GM23248 (cell line): ENCODE results near the gene MAP2K1. TPM values are rescaled to one million over a fixed set of nuclear protein-coding genes. Genes with fewer than 3 reads are reported as not detected.
A peak's percentile ranks its signal among the peaks of the same experiment; 100 is the strongest.

Experiments used
- DNase-seq: peaks from one replicate; pipeline ENCODE4 v3.0.0-alpha.2; 2015
- H2AFZ ChIP-seq: fragments of 200-600 bp; sonication (generic); 2 replicates; pipeline ENCODE4 v1.6.1; 2016; ENCODE audit warnings: antibody characterized with exemption
- H3F3A ChIP-seq: fragments of 200-600 bp; sonication (generic); 2 replicates; pipeline ENCODE4 v1.6.1; 2016; ENCODE audit warnings: mild to moderate bottlenecking, antibody characterized with exemption, mixed run types; ENCODE audit not compliant: insufficient read depth
- H3K27ac ChIP-seq: fragments of 200-600 bp; sonication (generic); 2 replicates; pipeline ENCODE4 v1.5.1; 2016; ENCODE audit warnings: mild to moderate bottlenecking
- H3K27me3 ChIP-seq: fragments of 200-600 bp; sonication (generic); replicated peaks from 2 replicates; pipeline ENCODE4 v1.6.1; 2016; ENCODE audit warnings: mild to moderate bottlenecking; ENCODE audit not compliant: insufficient read depth
- H3K36me3 ChIP-seq: fragments of 200-600 bp; sonication (generic); 2 replicates; pipeline ENCODE4 v1.6.1; 2016; ENCODE audit warnings: low read depth, mild to moderate bottlenecking
- H3K4me1 ChIP-seq: fragments of 200-600 bp; sonication (generic); 2 replicates; pipeline ENCODE4 v1.6.1; 2016; ENCODE audit warnings: mild to moderate bottlenecking; ENCODE audit not compliant: insufficient read depth
- H3K4me2 ChIP-seq: fragments of 200-600 bp; sonication (generic); one replicate; pipeline ENCODE4 v1.6.1; 2016; ENCODE audit warnings: mild to moderate bottlenecking; ENCODE audit not compliant: unreplicated experiment
- H3K4me3 ChIP-seq: fragments of 200-600 bp; sonication (generic); 2 replicates; pipeline ENCODE4 v1.5.1; 2016; ENCODE audit warnings: mild to moderate bottlenecking
- H3K79me2 ChIP-seq: fragments of 200-600 bp; sonication (generic); 2 replicates; pipeline ENCODE4 v1.6.1; 2016; ENCODE audit warnings: mild to moderate bottlenecking; ENCODE audit not compliant: insufficient read depth
- H3K9ac ChIP-seq: fragments of 200-600 bp; sonication (generic); 2 replicates; pipeline ENCODE4 v1.6.1; 2016; ENCODE audit warnings: mild to moderate bottlenecking
- H3K9me2 ChIP-seq: fragments of 200-600 bp; sonication (generic); 2 replicates; pipeline ENCODE4 v1.6.1; 2016; ENCODE audit warnings: mixed run types, mild to moderate bottlenecking, moderate library complexity; ENCODE audit not compliant: insufficient read depth
- H3K9me3 ChIP-seq: fragments of 200-600 bp; sonication (generic); one replicate; pipeline ENCODE4 v1.6.1; 2017; ENCODE audit warnings: low read depth
- H4K20me1 ChIP-seq: fragments of 200-600 bp; sonication (generic); 2 replicates; pipeline ENCODE4 v1.6.0; 2016; ENCODE audit not compliant: insufficient read depth
- EZH2 ChIP-seq: fragments of 200-600 bp; sonication (generic); IDR thresholded peaks from 2 replicates; pipeline ENCODE4 v1.6.1; 2018; ENCODE audit warnings: antibody characterized with exemption, mild to moderate bottlenecking; ENCODE audit not compliant: insufficient read depth, poor library complexity, severe bottlenecking
- EZH2phosphoT487 ChIP-seq: fragments of 200-600 bp; sonication (generic); IDR thresholded peaks from 2 replicates; pipeline ENCODE4 v1.6.1; 2018; ENCODE audit warnings: antibody characterized with exemption, moderate library complexity, mild to moderate bottlenecking, low read depth; ENCODE audit not compliant: insufficient read depth
- WGBS, 2 experiments: methylation state at CpG; one replicate each; pipeline ENCODE4 v1.1.6; 2015 to 2017; ENCODE audit warnings: low lambda C conversion rate in 2 of 2, low coverage in 1 of 2; ENCODE audit errors: missing lambda C conversion rate in 2 of 2; 5-methylcytosine and 5-hydroxymethylcytosine counted together
- in situ Hi-C: fragments of 300-500 bp; cut with MboI; formaldehyde crosslinking; loops from 2 replicates; pipeline ENCODE4 v1.15.0; 2020
- polyA plus RNA-seq: library from polyadenylated mRNA; unstranded; fragments of >200 nt; fragmentation: Nextera tagmentation; extraction: Ambion mirVana; gene quantifications from 2 replicates; pipeline ENCODE4 v1.2.1, GENCODE V29; 2016
- total RNA-seq: library from RNA; depleted of rRNA; stranded (reverse); fragments of >200 nt; shearing (Covaris generic); gene quantifications from 2 replicates; pipeline ENCODE4 v1.2.3, GENCODE V29; 2014

MAP2K1 gene
- total and polyA plus RNA-seq, 2 experiments from 2014 or later, result 55.7 to 56.2 TPM

DNA sequence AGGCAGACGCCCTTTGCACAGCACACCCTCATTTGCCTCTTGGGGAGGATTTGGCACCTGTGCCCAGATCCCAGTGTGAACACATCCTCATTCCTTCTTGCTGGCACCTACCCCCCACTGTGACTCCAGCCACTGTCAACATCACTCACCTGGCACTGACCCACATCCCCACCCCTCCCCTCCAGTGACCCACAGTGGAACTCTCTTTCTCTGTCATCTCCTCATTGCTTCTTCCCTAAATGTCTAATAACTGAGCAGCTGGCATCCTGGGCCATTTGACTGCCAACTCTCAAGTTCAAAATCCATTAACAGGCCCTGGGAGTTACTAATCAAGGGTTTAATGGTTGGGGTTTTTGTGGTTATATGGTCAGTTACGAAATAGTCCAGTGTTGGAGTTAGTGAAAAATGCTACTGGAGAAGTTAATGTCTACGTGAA is 96.4 kb downstream of the MAP2K1 start:
- in situ Hi-C loops, result no loop called here
- no peak for TF ChIP-seq EZH2
- TF ChIP-seq EZH2phosphoT487, result 0 out of 2 replicates have a peak, but pooled peaks have one; percentile 55

DNA sequence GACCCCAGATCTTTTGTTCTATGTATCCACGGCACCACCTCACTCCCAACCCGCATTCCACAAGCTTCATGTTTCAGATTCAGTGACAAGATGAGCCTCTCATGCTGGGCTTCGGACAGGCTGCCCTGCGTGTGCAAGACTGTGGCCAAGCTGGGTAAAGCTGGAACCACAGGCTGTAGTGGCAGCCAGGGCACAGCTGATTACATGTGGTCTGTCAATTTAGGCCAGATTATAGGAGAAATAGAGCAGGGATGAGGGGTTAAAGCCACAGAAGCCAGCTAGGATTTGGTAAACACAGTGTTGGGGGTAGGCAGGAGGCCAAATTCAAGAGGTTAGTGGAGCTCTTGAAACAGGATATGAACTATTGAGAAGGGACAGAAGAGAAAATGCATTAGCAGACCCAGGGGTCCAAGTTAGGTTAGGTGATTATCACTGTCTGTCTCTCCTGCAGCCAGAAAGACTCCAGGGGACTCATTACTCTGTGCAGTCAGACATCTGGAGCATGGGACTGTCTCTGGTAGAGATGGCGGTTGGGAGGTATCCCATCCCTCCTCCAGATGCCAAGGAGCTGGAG is 97.9 kb downstream of the MAP2K1 start:
- Histone ChIP-seq H3F3A (0 out of 2 replicates have a peak, but pooled peaks cover 8% of the 10 kb centered on the region), H3K79me2 (no peaks in the 10 kb centered on the region; the same call in 1 of the 2 replicates), H3K9me2 (no peaks in the 10 kb centered on the region), H2AFZ (no peak overlapping the region), H3K4me1 (peaks cover 8% of the 10 kb centered on the region; the same call in 1 of the 2 replicates), H3K36me3 (peaks cover 22% of the 10 kb centered on the region; the same call in 1 of the 2 replicates), H3K4me3 (no peak overlapping the region), H3K27me3 (no peaks in the 10 kb centered on the region), H3K4me2 (no peak overlapping the region), H3K9me3 (no peaks in the 10 kb centered on the region), H3K27ac (no peak overlapping the region), H4K20me1 (no peaks in the 10 kb centered on the region; the same call in 1 of the 2 replicates), H3K9ac (no peak overlapping the region)
- 93 to 97% methylated on average over 5 of the region's 5 CpGs for WGBS, 2 experiments
- no peak for DNase-seq
- TF ChIP-seq EZH2 (no peak), EZH2phosphoT487 (no peak)
- in situ Hi-C loops, result no loop called here

More for the DNA sequence above, 96.4 kb downstream of the MAP2K1 start:
- Histone ChIP-seq H3K4me1 (peaks cover 8% of the 10 kb centered on the region; the same call in 1 of the 2 replicates), H3K4me3 (no peak overlapping the region), H4K20me1 (no peaks in the 10 kb centered on the region; the same call in 1 of the 2 replicates), H3K9me3 (no peaks in the 10 kb centered on the region), H3K27me3 (no peaks in the 10 kb centered on the region), H3K4me2 (no peak overlapping the region), H3F3A (0 out of 2 replicates have a peak, but pooled peaks cover 8% of the 10 kb centered on the region), H3K79me2 (no peaks in the 10 kb centered on the region; the same call in 1 of the 2 replicates), H3K36me3 (peaks cover 22% of the 10 kb centered on the region; the same call in 1 of the 2 replicates), H3K9me2 (no peaks in the 10 kb centered on the region), H2AFZ (no peak overlapping the region), H3K27ac (no peak overlapping the region), H3K9ac (no peak overlapping the region)
- peak; percentile 68 for DNase-seq
- 76 to 78% methylated on average over 3 of the region's 3 CpGs for WGBS, 2 experiments

DNA sequence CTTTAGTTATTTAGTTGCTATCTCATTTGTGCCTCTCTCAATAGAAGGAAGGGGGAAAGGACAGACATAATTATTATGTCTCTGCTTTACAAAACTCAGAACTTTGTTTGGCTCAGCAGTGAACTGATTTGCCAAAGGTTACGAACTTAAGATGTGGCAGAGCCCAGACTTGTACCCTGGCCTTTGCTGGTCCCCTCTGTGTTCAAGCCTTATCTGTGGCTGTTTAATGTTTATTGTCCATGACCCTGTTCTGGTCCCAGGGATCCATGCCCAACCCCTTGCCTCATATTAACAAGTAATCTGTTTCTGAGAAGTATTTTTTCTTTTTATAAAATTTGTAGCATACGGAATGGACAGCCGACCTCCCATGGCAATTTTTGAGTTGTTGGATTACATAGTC is 100.2 kb downstream of the MAP2K1 start:
- 83 to 87% methylated on average over 3 of the region's 3 CpGs for WGBS, 2 experiments
- peaks cover 8% of the 10 kb centered on the region; the same call in 1 of the 2 replicates for H3K4me1 ChIP-seq
- H3K9ac ChIP-seq, result no peak overlapping the region
- H2AFZ ChIP-seq, result no peak overlapping the region
- H3K27me3 ChIP-seq, result no peaks in the 10 kb centered on the region
- H3K4me2 ChIP-seq, result no peak overlapping the region
- in situ Hi-C loops, result no loop called here
- no peak for TF ChIP-seq EZH2phosphoT487
- no peak for TF ChIP-seq EZH2
- H3K9me3 ChIP-seq, result no peaks in the 10 kb centered on the region
- no peaks in the 10 kb centered on the region; the same call in 1 of the 2 replicates for H4K20me1 ChIP-seq
- H3K9me2 ChIP-seq, result no peaks in the 10 kb centered on the region
- peaks cover 25% of the 10 kb centered on the region; the same call in 1 of the 2 replicates for H3K36me3 ChIP-seq
- DNase-seq, result no peak
- no peak overlapping the region for H3K4me3 ChIP-seq
- no peak overlapping the region for H3K27ac ChIP-seq
- H3K79me2 ChIP-seq, result peaks cover 3% of the 10 kb centered on the region; the same call in 1 of the 2 replicates
- H3F3A ChIP-seq, result peaks cover 10% of the 10 kb centered on the region

DNA sequence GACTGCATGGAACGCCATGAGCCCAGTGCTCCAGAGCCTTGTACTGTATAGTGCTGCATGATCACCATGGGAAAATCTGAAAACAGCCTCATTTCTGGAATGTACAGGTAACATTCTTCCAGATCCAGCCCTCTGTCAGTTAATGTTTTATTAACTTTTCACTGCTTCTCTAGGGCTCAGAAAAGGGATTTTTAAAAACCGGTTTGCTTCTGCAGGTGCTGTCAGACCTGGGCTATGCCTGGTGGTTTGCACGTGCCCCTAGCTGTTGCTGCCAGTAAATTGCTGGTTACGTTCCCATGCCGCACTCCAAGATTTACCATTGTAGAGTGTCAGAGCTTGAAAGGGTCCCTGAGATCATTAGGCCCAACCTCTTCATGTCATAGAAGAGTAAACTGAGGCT is 101.8 kb downstream of the MAP2K1 start:
- Histone ChIP-seq H3K4me1 (0 out of 2 replicates have a peak, but pooled peaks cover 1% of the 10 kb centered on the region), H3F3A (peaks cover 7% of the 10 kb centered on the region), H3K4me3 (no peak overlapping the region), H3K9me2 (no peaks in the 10 kb centered on the region), H3K4me2 (no peak overlapping the region), H3K9me3 (no peaks in the 10 kb centered on the region), H4K20me1 (no peaks in the 10 kb centered on the region; the same call in 1 of the 2 replicates), H3K36me3 (peaks cover 37% of the 10 kb centered on the region), H3K27ac (no peak overlapping the region), H3K27me3 (no peaks in the 10 kb centered on the region), H2AFZ (no peak overlapping the region), H3K79me2 (peaks cover 3% of the 10 kb centered on the region; the same call in 1 of the 2 replicates), H3K9ac (no peak overlapping the region)
- 90 to 93% methylated on average over 5 of the region's 5 CpGs for WGBS, 2 experiments
- DNase-seq, result no peak
- TF ChIP-seq EZH2phosphoT487 (no peak), EZH2 (no peak)
- in situ Hi-C loops, result no loop called here
